HepG2 (cell line): ENCODE data around the gene SH3TC2. TPM values are rescaled to one million over a fixed set of nuclear protein-coding genes. Genes with fewer than 3 reads are reported as not detected.

Experiments
- ADNP ChIP-seq: sonication (generic); formaldehyde crosslinking; IDR thresholded peaks from 2 replicates; pipeline ENCODE4 v1.4.0; 2020; ENCODE audit warnings: missing genetic modification reagents
- ATF5 ChIP-seq: sonication (generic); formaldehyde crosslinking; IDR thresholded peaks from 2 replicates; pipeline ENCODE4 v1.4.0; 2020; ENCODE audit warnings: mild to moderate bottlenecking, low read depth, missing genetic modification reagents
- BHLHE40 ChIP-seq: IDR thresholded peaks from 2 replicates; pipeline ENCODE4 v1.6.1; 2011; ENCODE audit warnings: low read length, improper control_type of control experiment
- CEBPB ChIP-seq: IDR thresholded peaks from 2 replicates; pipeline ENCODE4 v1.6.1; 2011; ENCODE audit warnings: low read depth, low read length, improper control_type of control experiment, borderline replicate concordance
- CEBPG ChIP-seq: IDR thresholded peaks from 2 replicates; pipeline ENCODE4 v1.6.1; 2016
- CSRNP2 ChIP-seq: sonication (generic); formaldehyde crosslinking; conservative IDR thresholded peaks from 2 replicates; pipeline ENCODE4 v1.8.0; 2022; ENCODE audit warnings: low read depth, missing genetic modification reagents
- KLF6 ChIP-seq: IDR thresholded peaks from 2 replicates; pipeline ENCODE4 v1.8.0; 2016; ENCODE audit warnings: missing biosample characterization, missing genetic modification reagents
- MED1 ChIP-seq: sonication (generic); formaldehyde crosslinking; IDR thresholded peaks from 2 replicates; pipeline ENCODE4 v1.4.0; 2020; ENCODE audit warnings: missing genetic modification reagents
- MED13 ChIP-seq: sonication (generic); formaldehyde crosslinking; IDR thresholded peaks from 2 replicates; pipeline ENCODE4 v1.5.0; 2020; ENCODE audit warnings: missing genetic modification reagents
- MXD3 ChIP-seq: IDR thresholded peaks from 2 replicates; pipeline ENCODE4 v1.6.1; 2016; ENCODE audit warnings: mild to moderate bottlenecking, missing biosample characterization, missing genetic modification reagents
- NR2C2 ChIP-seq: sonication (generic); formaldehyde crosslinking; IDR thresholded peaks from 2 replicates; pipeline ENCODE4 v1.4.0; 2020; ENCODE audit warnings: missing genetic modification reagents, mild to moderate bottlenecking, moderate library complexity, borderline replicate concordance
- RFX5 ChIP-seq: IDR thresholded peaks from 2 replicates; pipeline ENCODE4 v1.6.1; 2011; ENCODE audit warnings: low read depth, low read length, improper control_type of control experiment
- SALL1 ChIP-seq: sonication (generic); formaldehyde crosslinking; IDR thresholded peaks from 2 replicates; pipeline ENCODE4 v1.8.0; 2022; ENCODE audit warnings: mild to moderate bottlenecking, missing genetic modification reagents
- SMC3 ChIP-seq: IDR thresholded peaks from 2 replicates; pipeline ENCODE4 v1.6.1; 2011; ENCODE audit warnings: low read length, improper control_type of control experiment
- SNAI1 ChIP-seq: sonication (generic); formaldehyde crosslinking; IDR thresholded peaks from 2 replicates; pipeline ENCODE4 v1.5.0; 2020; ENCODE audit warnings: mild to moderate bottlenecking, missing genetic modification reagents, borderline replicate concordance
- STAG1 ChIP-seq: sonication (generic); formaldehyde crosslinking; IDR thresholded peaks from 2 replicates; pipeline ENCODE4 v1.4.0; 2020; ENCODE audit warnings: missing genetic modification reagents
- TAF15 ChIP-seq: fragments of 200-400 bp; formaldehyde crosslinking; IDR thresholded peaks from one replicate; pipeline ENCODE4 v1.6.1; 2018; ENCODE audit warnings: mild to moderate bottlenecking, low read depth, low read length; ENCODE audit not compliant: poor library complexity, severe bottlenecking
- TFDP1 ChIP-seq: IDR thresholded peaks from 2 replicates; pipeline ENCODE4 v1.6.1; 2016; ENCODE audit warnings: missing compliant biosample characterization, missing genetic modification reagents, borderline replicate concordance
- U2AF2 ChIP-seq: fragments of 200-400 bp; formaldehyde crosslinking; IDR thresholded peaks from 2 replicates; pipeline ENCODE4 v1.6.1; 2017; ENCODE audit warnings: low read depth, mild to moderate bottlenecking, low read length
- ZBTB39 ChIP-seq: sonication (generic); formaldehyde crosslinking; IDR thresholded peaks from 2 replicates; pipeline ENCODE4 v1.5.0; 2020; ENCODE audit warnings: missing genetic modification reagents
- ZNF775 ChIP-seq: sonication (generic); formaldehyde crosslinking; IDR thresholded peaks from 2 replicates; pipeline ENCODE4 v1.4.0; 2020; ENCODE audit warnings: missing genetic modification reagents, mild to moderate bottlenecking, moderate library complexity, borderline replicate concordance
- ZNF782 ChIP-seq: sonication (generic); formaldehyde crosslinking; IDR thresholded peaks from 2 replicates; pipeline ENCODE4 v1.4.0; 2020; ENCODE audit warnings: missing genetic modification reagents, mild to moderate bottlenecking, borderline replicate concordance
- ZSCAN20 ChIP-seq: sonication (generic); formaldehyde crosslinking; IDR thresholded peaks from 2 replicates; pipeline ENCODE4 v1.4.0; 2020; ENCODE audit warnings: missing genetic modification reagents, mild to moderate bottlenecking, borderline replicate concordance
- polyA plus RNA-seq, 8 experiments: library from polyadenylated mRNA; depleted of rRNA in 3 of 8; stranded (reverse) in 7 of 8; unstranded in 1 of 8; fragments of >200 nt; fragmentation: Illumina TruSeq in 4 of 8; extraction: Trizol in 4 of 8; gene quantifications; 2 replicates each; pipeline versions ENCODE4 v1.2.1 to v1.2.3, GENCODE V29; 2011 to 2016; ENCODE audit warnings: low read depth in 4 of 8, missing spikeins in 1 of 8, mixed read lengths in 1 of 8; ENCODE audit not compliant: insufficient read depth in 1 of 8
- total RNA-seq, 5 experiments: library from RNA; depleted of rRNA; stranded (reverse); fragments of >200 nt; fragmentation: Illumina TruSeq; extraction: Trizol; gene quantifications; 2 replicates each; pipeline ENCODE4 v1.2.3, GENCODE V29; 2016; ENCODE audit warnings: low read depth in 1 of 5

The SH3TC2 gene
- total and polyA plus RNA-seq, 2 of the 13 experiments (the other 11 are each of a cell fraction or from before 2014, with no cell fraction given): 0.34 to 0.71 TPM

- TF ChIP-seq MXD3 (no peak), CEBPB (peak; percentile 46; the same call in 1 of the 2 replicates), KLF6 (CRISPR knock-in tag) (no peak), ATF5 (no peak), MED13 (CRISPR knock-in tag) (no peak), ZBTB39 (no peak), MED1 (CRISPR knock-in tag) (no peak), TAF15 (no peak), STAG1 (CRISPR knock-in tag) (peak; percentile 90), NR2C2 (CRISPR knock-in tag) (no peak), RFX5 (no peak), SMC3 (peak; percentile 82), TFDP1 (no peak), ZNF775 (CRISPR knock-in tag) (no peak), SALL1 (peak; percentile 14; the same call in 1 of the 2 replicates), SNAI1 (CRISPR knock-in tag) (no peak), ZSCAN20 (CRISPR knock-in tag) (no peak), U2AF2 (no peak), CSRNP2 (no peak), ZNF782 (CRISPR knock-in tag) (no peak), CEBPG (peak; percentile 10; the same call in 1 of the 2 replicates), ADNP (CRISPR knock-in tag) (no peak), BHLHE40 (0 out of 2 replicates have a peak, but pooled peaks have one; percentile 6)
Measured at GRCh38 chr5:149035372-149035790, 27.5 kb downstream of the SH3TC2 start (continued).
